A549 (cell line): ENCODE results near the gene MMP14. TPM values are rescaled to one million over a fixed set of nuclear protein-coding genes. Genes with fewer than 3 reads are reported as not detected.

Experiments used
- ATAC-seq, 2 experiments: fragments of 200-7000 bp in 1 of 2; fragments of >200 bp in 1 of 2; cut with Nextera tagmentation in 1 of 2; cut with Tn5 transposase in 1 of 2; 3 replicates each; pipeline versions ENCODE4 v1.8.0 to v1.9.1; 2018 to 2020; ENCODE audit warnings: mild to moderate bottlenecking in 1 of 2, moderate library complexity in 1 of 2
- CTCF ChIA-PET: fragments of 300-600 bp; sonication (Branson Sonifier 250); formaldehyde crosslinking; extraction: SDS; loops from one replicate; lab custom pipeline; 2021; ENCODE audit warnings: antibody characterized with exemption, inconsistent platforms; lab: Yijun Ruan, JAX
- POLR2A ChIA-PET: fragments of 350-600 bp; formaldehyde crosslinking; extraction: SDS; loops from one replicate; lab custom pipeline; 2021; ENCODE audit warnings: antibody characterized with exemption, inconsistent platforms; lab: Yijun Ruan, JAX
- DNase-seq, 2 experiments: peaks; one replicate each; pipeline versions ENCODE4 v3.0.0 to v3.0.0-alpha.2; 2011 to 2016; ENCODE audit warnings: low read depth in 1 of 2, low spot score in 1 of 2
- FAIRE-seq: peaks from 2 replicates; lab custom pipeline; 2011; peaks lifted over from hg19 to GRCh38; lab: Jason Lieb, UNC
- H3K27ac ChIP-seq, 2 experiments: fragments of >200 bp; sonication (Bioruptor Twin); formaldehyde crosslinking; 3 replicates each; pipeline ENCODE4 v1.5.1; 2016 to 2017
- H3K4me1 ChIP-seq: fragments of >200 bp; sonication (Bioruptor Twin); formaldehyde crosslinking; 3 replicates; pipeline ENCODE4 v1.6.1; 2016
- H3K4me2 ChIP-seq: fragments of >200 bp; sonication (Bioruptor Twin); formaldehyde crosslinking; 3 replicates; pipeline ENCODE4 v1.6.1; 2016
- H3K4me3 ChIP-seq: fragments of >200 bp; sonication (Bioruptor Twin); formaldehyde crosslinking; 3 replicates; pipeline ENCODE4 v1.5.1; 2016
- H3K9me3 ChIP-seq: fragments of >200 bp; sonication (Bioruptor Twin); formaldehyde crosslinking; 3 replicates; pipeline ENCODE4 v1.6.1; 2016
- BHLHE40 ChIP-seq: IDR thresholded peaks from 2 replicates; pipeline ENCODE4 v1.6.1; 2012; ENCODE audit warnings: low read depth, low read length, inconsistent platforms
- CHD2 ChIP-seq: fragments of 150-350 bp; IDR thresholded peaks from 2 replicates; pipeline ENCODE4 v1.6.1; 2014; ENCODE audit warnings: low read length; ENCODE audit not compliant: partially characterized antibody
- CTCF ChIP-seq: fragments of >200 bp; sonication (Bioruptor Twin); formaldehyde crosslinking; IDR thresholded peaks from 3 replicates; pipeline ENCODE4 v1.5.1; 2016
- ELK1 ChIP-seq: fragments of 150-350 bp; IDR thresholded peaks from 2 replicates; pipeline ENCODE4 v1.6.1; 2014; ENCODE audit warnings: low read depth, mild to moderate bottlenecking, low read length
- GATA3 ChIP-seq: IDR thresholded peaks from 2 replicates; pipeline ENCODE4 v1.6.1; 2012; ENCODE audit warnings: borderline replicate concordance
- HDAC2 ChIP-seq: fragments of 200-600 bp; sonication (generic); IDR thresholded peaks from 2 replicates; pipeline ENCODE4 v1.6.1; 2016
- HES2 ChIP-seq: fragments of >200 bp; sonication (Bioruptor Twin); formaldehyde crosslinking; IDR thresholded peaks from 2 replicates; pipeline ENCODE4 v1.6.1; 2016
- JUN ChIP-seq, 2 experiments: fragments of >200 bp; sonication (Bioruptor Twin); formaldehyde crosslinking; IDR thresholded peaks; 2 replicates in 1 of 2; 3 replicates in 1 of 2; pipeline ENCODE4 v1.6.1; 2016 to 2017
- JUNB ChIP-seq: fragments of >200 bp; sonication (Bioruptor Twin); formaldehyde crosslinking; IDR thresholded peaks from 2 replicates; pipeline ENCODE4 v1.6.1; 2016
- KDM1A ChIP-seq: fragments of 200-600 bp; sonication (generic); IDR thresholded peaks from 2 replicates; pipeline ENCODE4 v1.6.1; 2016; ENCODE audit warnings: low read depth, mild to moderate bottlenecking
- KDM5A ChIP-seq: fragments of 200-600 bp; sonication (generic); IDR thresholded peaks from 2 replicates; pipeline ENCODE4 v1.6.1; 2016; ENCODE audit warnings: antibody characterized with exemption, mild to moderate bottlenecking
- MAFK ChIP-seq: fragments of 450-650 bp; IDR thresholded peaks from 2 replicates; pipeline ENCODE4 v1.6.1; 2014; ENCODE audit not compliant: partially characterized antibody
- MAX ChIP-seq: IDR thresholded peaks from 2 replicates; pipeline ENCODE4 v1.6.1; 2012
- NFE2L2 ChIP-seq: fragments of 150-350 bp; conservative IDR thresholded peaks from 2 replicates; pipeline ENCODE4 v1.6.1; 2014; ENCODE audit warnings: low read length
- NR3C1 ChIP-seq: fragments of >200 bp; sonication (Bioruptor Twin); formaldehyde crosslinking; IDR thresholded peaks from 3 replicates; pipeline ENCODE4 v1.6.1; 2017
- PHF8 ChIP-seq: fragments of 200-600 bp; sonication (generic); IDR thresholded peaks from 2 replicates; pipeline ENCODE4 v1.6.1; 2016; ENCODE audit warnings: low read depth, mild to moderate bottlenecking, antibody characterized with exemption, moderate library complexity, borderline replicate concordance
- POLR2A ChIP-seq: IDR thresholded peaks from 2 replicates; pipeline ENCODE4 v1.6.1; 2012; ENCODE audit warnings: mild to moderate bottlenecking, low read length
- RAD21 ChIP-seq, 2 experiments: fragments of >200 bp in 1 of 2; sonication (Bioruptor Twin) in 1 of 2; formaldehyde crosslinking in 1 of 2; IDR thresholded peaks in 1 of 2; conservative IDR thresholded peaks in 1 of 2; 2 replicates in 1 of 2; 3 replicates in 1 of 2; pipeline ENCODE4 v1.6.1; 2012 to 2018; ENCODE audit warnings: inconsistent platforms in 1 of 2
- RARB ChIP-seq: fragments of 250-450 bp; sonication (Bioruptor Pico); IDR thresholded peaks from 2 replicates; pipeline ENCODE4 v1.8.0; 2021; ENCODE audit warnings: mild to moderate bottlenecking, moderate library complexity
- RFX5 ChIP-seq: fragments of 450-650 bp; IDR thresholded peaks from 2 replicates; pipeline ENCODE4 v1.7.1; 2014; ENCODE audit warnings: antibody characterized with exemption, mild to moderate bottlenecking, moderate library complexity
- RNF2 ChIP-seq: fragments of 200-600 bp; sonication (generic); IDR thresholded peaks from 2 replicates; pipeline ENCODE4 v1.6.1; 2016; ENCODE audit warnings: low read depth, mild to moderate bottlenecking, antibody characterized with exemption, moderate library complexity, borderline replicate concordance
- SMC3 ChIP-seq: fragments of >200 bp; sonication (Bioruptor Twin); formaldehyde crosslinking; IDR thresholded peaks from 3 replicates; pipeline ENCODE4 v1.6.1; 2018; ENCODE audit warnings: inconsistent platforms
- TFCP2L1 ChIP-seq: fragments of 250-450 bp; sonication (Bioruptor Pico); IDR thresholded peaks from 2 replicates; pipeline ENCODE4 v1.5.0; 2021; ENCODE audit warnings: mild to moderate bottlenecking
- TP53 ChIP-seq: fragments of 250-450 bp; sonication (Bioruptor Pico); IDR thresholded peaks from 2 replicates; pipeline ENCODE4 v1.5.0; 2021; ENCODE audit warnings: mild to moderate bottlenecking, moderate library complexity
- ZFP36 ChIP-seq: fragments of 450-650 bp; IDR thresholded peaks from 2 replicates; pipeline ENCODE4 v1.6.1; 2014; ENCODE audit warnings: borderline replicate concordance; ENCODE audit not compliant: partially characterized antibody
- WGBS: methylation state at CpG from one replicate; pipeline ENCODE4 v1.1.6; 2017; ENCODE audit errors: missing lambda C conversion rate; 5-methylcytosine and 5-hydroxymethylcytosine counted together
- polyA plus RNA-seq, 4 experiments: library from polyadenylated mRNA; depleted of rRNA in 3 of 4; stranded (reverse); fragments of >200 nt; fragmentation: RNase III in 1 of 4; extraction: RNeasy Plus Mini Kit Qiagen cat#74134 plus additional on column Dnase treatment in 1 of 4; gene quantifications; 2 replicates in 3 of 4; 3 replicates in 1 of 4; pipeline ENCODE4 v1.2.3, GENCODE V29; 2011 to 2017
- TF ChIP-seq, protein P1 (sequence below): IDR thresholded peaks from 2 replicates; pipeline ENCODE4 v1.6.1; 2012; ENCODE audit warnings: low read depth, borderline replicate concordance

Gene MMP14
- polyA plus RNA-seq, 2 of the 4 experiments (the other 2 are of a cell fraction): 1.5 to 1.9 TPM

GRCh38 chr14:22872033-22872832, 35.8 kb downstream of the MMP14 start:
- WGBS: 1% methylated on average over 22 of the region's 45 CpGs
- POLR2A ChIA-PET: interaction anchor here (0.6 to 3.1 kb wide), 10 partner anchors 10 to 300 kb away, joined by 3 to 12 read pairs (median 4); partner anchors contain the start of genes OXA1L, PRMT5 and REM2
- no peak for FAIRE-seq
- peak overlapping the region; percentile 81 for H3K4me2 ChIP-seq
- H3K4me1 ChIP-seq: peaks cover 21% of the 10 kb centered on the region
- peak overlapping the region; percentile 78 for H3K4me3 ChIP-seq
- CTCF ChIA-PET: interaction anchor here (0.6 to 23.1 kb wide), 39 partner anchors 12 to 319 kb away, joined by 3 to 368 read pairs (median 4); partner anchors contain the start of genes AJUBA, MMP14, PRMT5 and RBM23
- peak overlapping the region; percentile 94 to 98 for H3K27ac ChIP-seq
- peak; percentile 26 for TF ChIP-seq MAFK
- no peak for TF ChIP-seq ELK1
- 0 out of 2 replicates have a peak, but pooled peaks have one; percentile 17 for TF ChIP-seq KDM5A
- TF ChIP-seq POLR2A: 0 out of 2 replicates have a peak, but pooled peaks have one; percentile 24
- TF ChIP-seq BHLHE40: no peak
- TF ChIP-seq HDAC2: no peak
- peak; percentile 91 for TF ChIP-seq CTCF
- TF ChIP-seq RFX5: no peak
- peak; percentile 69 to 75 for TF ChIP-seq RAD21 (conservative IDR thresholded peaks at IDR 0.05 in 1 of 2, IDR thresholded peaks at IDR 0.05 in 1 of 2)
- TF ChIP-seq, protein P1, sequence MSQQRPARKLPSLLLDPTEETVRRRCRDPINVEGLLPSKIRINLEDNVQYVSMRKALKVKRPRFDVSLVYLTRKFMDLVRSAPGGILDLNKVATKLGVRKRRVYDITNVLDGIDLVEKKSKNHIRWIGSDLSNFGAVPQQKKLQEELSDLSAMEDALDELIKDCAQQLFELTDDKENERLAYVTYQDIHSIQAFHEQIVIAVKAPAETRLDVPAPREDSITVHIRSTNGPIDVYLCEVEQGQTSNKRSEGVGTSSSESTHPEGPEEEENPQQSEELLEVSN: no peak; the same call in 1 of the 2 replicates
- peak; percentile 50 for TF ChIP-seq MAX
- peak; percentile 50 for TF ChIP-seq NFE2L2
- no peak for TF ChIP-seq NR3C1
- TF ChIP-seq JUNB: no peak
- TF ChIP-seq PHF8: peak; percentile 45; the same call in 1 of the 2 replicates
- TF ChIP-seq ZFP36: no peak
- TF ChIP-seq GATA3: no peak
- TF ChIP-seq KDM1A: 0 out of 2 replicates have a peak, but pooled peaks have one; percentile 29
- TF ChIP-seq HES2: no peak
- TF ChIP-seq JUN (IDR thresholded peaks at IDR 0.05): peak in 1 of 2 experiments; percentile 51; a peak in 2 of 5 replicates
- TF ChIP-seq CHD2: no peak
- TF ChIP-seq TFCP2L1 (CRISPR knock-in tag): no peak
- no peak for TF ChIP-seq RARB (CRISPR knock-in tag)
- no peak for TF ChIP-seq TP53
- TF ChIP-seq RNF2: no peak
- peak; percentile 57 for TF ChIP-seq SMC3
- TF ChIP-seq, all 56 proteins: peak for 11
- peak; percentile 72 to 82 for ATAC-seq
- DNase-seq: peak; percentile 87 to 90
- H3K9me3 ChIP-seq: no peaks in the 10 kb centered on the region
